NCI-H128 (cell line): ENCODE data around the gene RIOX2.
"Not testable (repeated sequence)": the region's sequence is repeated elsewhere in the genome, so short reads cannot be mapped to it uniquely, and the experiment has no call there.

Source experiments
- DNase-seq: peaks from one replicate; lab custom pipeline; 2025; ENCODE audit not compliant: unreplicated experiment; lab: John Stamatoyannopoulos, UW

RIOX2 gene

GRCh38 chr3:97971679-97972567 lies at the start of gene RIOX2:
Gene RIOX2, minus strand, starts transcription at chr3:97972431. Its CDS starts 4,838 bp downstream, at chr3:97967593.
- DNase-seq: no peak

- no peak for DNase-seq
Observed at GRCh38 chr3:98020412-98020811, 48.2 kb upstream of the RIOX2 start.

GRCh38 chr3:98018301-98018700 lies 46.1 kb upstream of the RIOX2 start:
- no peak for DNase-seq

- no peak for DNase-seq
Observed at GRCh38 chr3:98014268-98014585, 42.0 kb upstream of the RIOX2 start.

- no peak for DNase-seq
Observed at GRCh38 chr3:98013411-98014267, 41.4 kb upstream of the RIOX2 start.

- DNase-seq: no peak
Observed at GRCh38 chr3:98012979-98013378, 40.7 kb upstream of the RIOX2 start.

GRCh38 chr3:98010883-98011449 lies 38.7 kb upstream of the RIOX2 start:
- not testable (repeated sequence) for DNase-seq

- no peak for DNase-seq
Observed at GRCh38 chr3:98010194-98010882, 38.1 kb upstream of the RIOX2 start.

GRCh38 chr3:98008855-98009254 lies 36.6 kb upstream of the RIOX2 start:
- no peak for DNase-seq

GRCh38 chr3:98005438-98005837 lies 33.2 kb upstream of the RIOX2 start:
- no peak for DNase-seq

GRCh38 chr3:98004721-98005120 lies 32.5 kb upstream of the RIOX2 start:
- no peak for DNase-seq

- DNase-seq: no peak
Observed at GRCh38 chr3:98003306-98003969, 31.2 kb upstream of the RIOX2 start.

- DNase-seq: no peak
Observed at GRCh38 chr3:98002717-98003116, 30.5 kb upstream of the RIOX2 start.

GRCh38 chr3:97999994-98000393 lies 27.8 kb upstream of the RIOX2 start:
- no peak for DNase-seq

GRCh38 chr3:97999103-97999502 lies 26.9 kb upstream of the RIOX2 start:
- DNase-seq: no peak

GRCh38 chr3:97996988-97997387 lies 24.8 kb upstream of the RIOX2 start:
- no peak for DNase-seq

- no peak for DNase-seq
Observed at GRCh38 chr3:97994328-97994945, 22.2 kb upstream of the RIOX2 start.

- no peak for DNase-seq
Observed at GRCh38 chr3:97993526-97993925, 21.3 kb upstream of the RIOX2 start.

GRCh38 chr3:97992547-97993173 lies 20.4 kb upstream of the RIOX2 start:
- DNase-seq: no peak

GRCh38 chr3:97991293-97991682 lies 19.1 kb upstream of the RIOX2 start:
- no peak for DNase-seq
